ENCODE data around the gene DUSP18.

DNA sequence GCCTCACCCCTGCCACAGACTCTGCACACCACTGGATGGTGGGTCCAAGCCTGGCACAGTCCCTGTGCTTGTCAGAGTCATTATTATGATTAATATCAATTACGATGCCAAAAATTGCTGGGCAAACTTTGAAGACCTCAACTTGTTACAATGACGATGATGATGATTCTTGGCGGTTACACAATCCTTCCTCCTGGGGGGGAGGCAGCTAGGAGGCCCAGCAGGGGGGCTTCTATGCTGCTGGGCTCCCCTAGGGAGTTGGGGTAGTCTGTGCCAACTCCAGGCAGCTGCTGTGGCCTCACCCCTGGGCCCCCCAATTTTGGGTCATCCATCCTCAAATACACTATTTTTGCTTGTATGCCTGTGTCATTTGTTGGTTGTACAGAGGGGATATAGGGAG, 20.1 kb downstream of the DUSP18 start:
- TF ChIP-seq, protein P1, sequence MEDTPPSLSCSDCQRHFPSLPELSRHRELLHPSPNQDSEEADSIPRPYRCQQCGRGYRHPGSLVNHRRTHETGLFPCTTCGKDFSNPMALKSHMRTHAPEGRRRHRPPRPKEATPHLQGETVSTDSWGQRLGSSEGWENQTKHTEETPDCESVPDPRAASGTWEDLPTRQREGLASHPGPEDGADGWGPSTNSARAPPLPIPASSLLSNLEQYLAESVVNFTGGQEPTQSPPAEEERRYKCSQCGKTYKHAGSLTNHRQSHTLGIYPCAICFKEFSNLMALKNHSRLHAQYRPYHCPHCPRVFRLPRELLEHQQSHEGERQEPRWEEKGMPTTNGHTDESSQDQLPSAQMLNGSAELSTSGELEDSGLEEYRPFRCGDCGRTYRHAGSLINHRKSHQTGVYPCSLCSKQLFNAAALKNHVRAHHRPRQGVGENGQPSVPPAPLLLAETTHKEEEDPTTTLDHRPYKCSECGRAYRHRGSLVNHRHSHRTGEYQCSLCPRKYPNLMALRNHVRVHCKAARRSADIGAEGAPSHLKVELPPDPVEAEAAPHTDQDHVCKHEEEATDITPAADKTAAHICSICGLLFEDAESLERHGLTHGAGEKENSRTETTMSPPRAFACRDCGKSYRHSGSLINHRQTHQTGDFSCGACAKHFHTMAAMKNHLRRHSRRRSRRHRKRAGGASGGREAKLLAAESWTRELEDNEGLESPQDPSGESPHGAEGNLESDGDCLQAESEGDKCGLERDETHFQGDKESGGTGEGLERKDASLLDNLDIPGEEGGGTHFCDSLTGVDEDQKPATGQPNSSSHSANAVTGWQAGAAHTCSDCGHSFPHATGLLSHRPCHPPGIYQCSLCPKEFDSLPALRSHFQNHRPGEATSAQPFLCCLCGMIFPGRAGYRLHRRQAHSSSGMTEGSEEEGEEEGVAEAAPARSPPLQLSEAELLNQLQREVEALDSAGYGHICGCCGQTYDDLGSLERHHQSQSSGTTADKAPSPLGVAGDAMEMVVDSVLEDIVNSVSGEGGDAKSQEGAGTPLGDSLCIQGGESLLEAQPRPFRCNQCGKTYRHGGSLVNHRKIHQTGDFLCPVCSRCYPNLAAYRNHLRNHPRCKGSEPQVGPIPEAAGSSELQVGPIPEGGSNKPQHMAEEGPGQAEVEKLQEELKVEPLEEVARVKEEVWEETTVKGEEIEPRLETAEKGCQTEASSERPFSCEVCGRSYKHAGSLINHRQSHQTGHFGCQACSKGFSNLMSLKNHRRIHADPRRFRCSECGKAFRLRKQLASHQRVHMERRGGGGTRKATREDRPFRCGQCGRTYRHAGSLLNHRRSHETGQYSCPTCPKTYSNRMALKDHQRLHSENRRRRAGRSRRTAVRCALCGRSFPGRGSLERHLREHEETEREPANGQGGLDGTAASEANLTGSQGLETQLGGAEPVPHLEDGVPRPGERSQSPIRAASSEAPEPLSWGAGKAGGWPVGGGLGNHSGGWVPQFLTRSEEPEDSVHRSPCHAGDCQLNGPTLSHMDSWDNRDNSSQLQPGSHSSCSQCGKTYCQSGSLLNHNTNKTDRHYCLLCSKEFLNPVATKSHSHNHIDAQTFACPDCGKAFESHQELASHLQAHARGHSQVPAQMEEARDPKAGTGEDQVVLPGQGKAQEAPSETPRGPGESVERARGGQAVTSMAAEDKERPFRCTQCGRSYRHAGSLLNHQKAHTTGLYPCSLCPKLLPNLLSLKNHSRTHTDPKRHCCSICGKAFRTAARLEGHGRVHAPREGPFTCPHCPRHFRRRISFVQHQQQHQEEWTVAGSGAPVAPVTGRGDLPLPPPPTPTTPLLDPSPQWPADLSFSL (CRISPR knock-in tag; IDR thresholded peaks at IDR 0.05) = no peak
- TF ChIP-seq, protein P2, sequence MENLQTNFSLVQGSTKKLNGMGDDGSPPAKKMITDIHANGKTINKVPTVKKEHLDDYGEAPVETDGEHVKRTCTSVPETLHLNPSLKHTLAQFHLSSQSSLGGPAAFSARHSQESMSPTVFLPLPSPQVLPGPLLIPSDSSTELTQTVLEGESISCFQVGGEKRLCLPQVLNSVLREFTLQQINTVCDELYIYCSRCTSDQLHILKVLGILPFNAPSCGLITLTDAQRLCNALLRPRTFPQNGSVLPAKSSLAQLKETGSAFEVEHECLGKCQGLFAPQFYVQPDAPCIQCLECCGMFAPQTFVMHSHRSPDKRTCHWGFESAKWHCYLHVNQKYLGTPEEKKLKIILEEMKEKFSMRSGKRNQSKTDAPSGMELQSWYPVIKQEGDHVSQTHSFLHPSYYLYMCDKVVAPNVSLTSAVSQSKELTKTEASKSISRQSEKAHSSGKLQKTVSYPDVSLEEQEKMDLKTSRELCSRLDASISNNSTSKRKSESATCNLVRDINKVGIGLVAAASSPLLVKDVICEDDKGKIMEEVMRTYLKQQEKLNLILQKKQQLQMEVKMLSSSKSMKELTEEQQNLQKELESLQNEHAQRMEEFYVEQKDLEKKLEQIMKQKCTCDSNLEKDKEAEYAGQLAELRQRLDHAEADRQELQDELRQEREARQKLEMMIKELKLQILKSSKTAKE (CRISPR knock-in tag; IDR thresholded peaks at IDR 0.05; ENCODE audit: borderline replicate concordance) = no peak
